ACHN (cell line): Measurements from ENCODE around the gene PLCD3.

Experiments
- DNase-seq: peaks from one replicate; pipeline ENCODE4 v3.0.0-alpha.2; 2015
- in situ Hi-C: cut with HindIII; loops from 2 replicates; pipeline ENCODE4 v1.10.0; 2017; ENCODE audit warnings: low sequenced_read_pairs, low pct_ligation_motif_present, low pct_unique_long_range_greater_than_20kb

PLCD3 gene

DNA sequence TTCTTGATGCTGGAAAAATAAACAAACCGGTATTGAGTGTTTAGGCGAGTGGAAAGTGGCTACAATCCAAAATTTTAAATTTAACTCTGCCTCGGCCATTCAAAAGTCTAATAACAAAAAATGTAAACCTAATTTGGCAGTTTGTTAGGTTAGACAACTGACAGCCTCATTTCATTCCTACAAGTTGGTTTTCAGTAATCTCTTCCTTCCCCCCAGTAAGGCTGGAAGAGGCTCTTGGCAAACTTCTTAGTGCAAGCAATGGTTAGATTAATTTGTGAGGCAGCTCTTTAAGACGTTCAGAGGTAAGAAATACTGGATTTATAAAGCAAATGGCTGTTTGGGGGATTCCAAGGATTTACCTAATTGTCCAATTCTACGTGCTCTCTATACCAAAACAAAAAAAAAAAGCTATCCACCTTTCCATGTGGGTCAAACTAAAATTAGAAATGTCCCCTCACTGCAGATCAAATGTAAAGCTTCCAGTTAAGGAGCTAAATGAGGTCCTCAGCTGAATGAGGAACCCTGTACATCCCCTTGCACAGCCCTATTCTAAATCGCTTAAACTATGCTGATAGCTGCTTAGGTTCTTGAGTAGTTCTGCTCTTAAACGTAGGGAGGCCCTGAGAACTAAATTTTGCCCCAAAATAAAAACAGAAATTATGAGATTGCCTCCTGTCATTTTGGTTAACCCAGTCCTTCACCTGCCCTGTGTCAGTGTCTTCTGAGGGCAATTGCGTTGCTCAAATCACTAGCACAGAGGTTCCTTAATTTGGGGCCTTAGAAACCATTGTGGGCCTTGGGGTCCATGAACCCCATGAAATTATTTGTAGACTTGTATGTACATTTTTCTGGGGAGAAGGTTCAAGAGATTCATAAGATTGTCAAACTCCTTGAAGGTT lies 18.8 kb upstream of the PLCD3 start:
- peak; percentile 22 for DNase-seq
- in situ Hi-C loops = no loop called here

DNA sequence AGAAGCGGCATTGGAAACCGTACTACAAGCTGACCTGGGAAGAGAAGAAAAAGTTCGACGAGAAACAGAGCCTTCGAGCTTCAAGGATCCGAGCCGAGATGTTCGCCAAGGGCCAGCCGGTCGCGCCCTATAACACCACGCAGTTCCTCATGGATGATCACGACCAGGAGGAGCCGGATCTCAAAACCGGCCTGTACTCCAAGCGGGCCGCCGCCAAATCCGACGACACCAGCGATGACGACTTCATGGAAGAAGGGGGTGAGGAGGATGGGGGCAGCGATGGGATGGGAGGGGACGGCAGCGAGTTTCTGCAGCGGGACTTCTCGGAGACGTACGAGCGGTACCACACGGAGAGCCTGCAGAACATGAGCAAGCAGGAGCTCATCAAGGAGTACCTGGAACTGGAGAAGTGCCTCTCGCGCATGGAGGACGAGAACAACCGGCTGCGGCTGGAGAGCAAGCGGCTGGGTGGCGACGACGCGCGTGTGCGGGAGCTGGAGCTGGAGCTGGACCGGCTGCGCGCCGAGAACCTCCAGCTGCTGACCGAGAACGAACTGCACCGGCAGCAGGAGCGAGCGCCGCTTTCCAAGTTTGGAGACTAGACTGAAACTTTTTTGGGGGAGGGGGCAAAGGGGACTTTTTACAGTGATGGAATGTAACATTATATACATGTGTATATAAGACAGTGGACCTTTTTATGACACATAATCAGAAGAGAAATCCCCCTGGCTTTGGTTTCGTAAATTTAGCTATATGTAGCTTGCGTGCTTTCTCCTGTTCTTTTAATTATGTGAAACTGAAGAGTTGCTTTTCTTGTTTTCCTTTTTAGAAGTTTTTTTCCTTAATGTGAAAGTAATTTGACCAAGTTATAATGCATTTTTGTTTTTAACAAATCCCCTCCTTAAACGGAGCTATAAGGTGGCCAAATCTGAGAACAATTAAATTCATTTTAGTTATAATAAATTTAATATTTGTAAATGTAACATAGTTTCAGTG lies 17.7 kb upstream of the PLCD3 start:
- peak; percentile 71 for DNase-seq
- in situ Hi-C loops = no loop called here

DNA sequence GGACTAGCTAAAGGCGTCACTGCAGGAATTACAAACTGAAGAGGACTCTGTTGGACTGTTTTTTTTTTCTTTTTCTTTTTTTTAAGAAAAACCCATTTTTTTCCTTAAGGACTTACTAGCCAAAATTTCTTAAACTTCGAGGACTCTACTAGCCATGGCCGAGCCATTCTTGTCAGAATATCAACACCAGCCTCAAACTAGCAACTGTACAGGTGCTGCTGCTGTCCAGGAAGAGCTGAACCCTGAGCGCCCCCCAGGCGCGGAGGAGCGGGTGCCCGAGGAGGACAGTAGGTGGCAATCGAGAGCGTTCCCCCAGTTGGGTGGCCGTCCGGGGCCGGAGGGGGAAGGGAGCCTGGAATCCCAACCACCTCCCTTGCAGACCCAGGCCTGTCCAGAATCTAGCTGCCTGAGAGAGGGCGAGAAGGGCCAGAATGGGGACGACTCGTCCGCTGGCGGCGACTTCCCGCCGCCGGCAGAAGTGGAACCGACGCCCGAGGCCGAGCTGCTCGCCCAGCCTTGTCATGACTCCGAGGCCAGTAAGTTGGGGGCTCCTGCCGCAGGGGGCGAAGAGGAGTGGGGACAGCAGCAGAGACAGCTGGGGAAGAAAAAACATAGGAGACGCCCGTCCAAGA lies 16.8 kb upstream of the PLCD3 start:
- in situ Hi-C loops = no loop called here
- peak; percentile 88 for DNase-seq

DNA sequence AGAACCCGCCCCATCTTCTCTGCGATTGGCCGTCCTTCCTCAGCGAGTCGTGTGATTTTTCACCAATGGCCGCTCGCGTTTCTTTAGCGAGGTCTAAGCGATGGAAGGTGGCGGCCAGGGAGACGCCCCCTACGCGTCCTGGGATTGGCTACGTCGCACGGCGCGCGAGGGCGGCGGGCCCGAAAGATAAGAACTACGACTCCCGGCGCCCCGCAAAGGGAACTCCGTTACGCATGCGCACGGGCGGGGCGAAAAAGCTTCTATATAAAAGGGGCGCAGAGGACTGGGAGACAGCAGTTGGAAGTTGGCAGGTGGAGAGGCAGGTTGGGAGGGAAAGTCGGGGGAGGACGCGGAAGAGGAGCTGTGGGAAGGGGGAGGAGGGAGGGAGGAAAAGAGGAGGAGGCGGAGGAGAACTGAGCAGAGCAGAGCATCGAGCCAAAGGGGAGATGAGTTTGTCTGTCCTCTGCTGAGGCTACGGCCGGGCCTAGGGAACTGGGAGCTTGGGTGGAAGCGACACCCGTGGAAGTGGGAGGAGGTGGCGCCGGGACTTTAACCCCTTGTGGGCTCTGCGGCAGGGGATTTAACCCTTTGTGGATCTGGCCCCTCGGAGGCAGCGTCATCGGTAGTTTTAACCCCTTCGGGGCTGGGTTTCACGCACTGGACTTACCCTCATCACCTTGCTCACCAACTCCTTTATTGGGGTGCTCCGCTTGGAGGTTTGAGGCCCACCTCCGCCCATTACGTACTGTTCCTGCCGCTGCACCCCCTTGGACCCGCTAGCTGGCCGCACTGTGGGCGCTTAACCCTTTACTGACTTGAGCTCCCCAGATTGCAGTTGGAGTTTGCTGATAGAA lies 16.1 kb upstream of the PLCD3 start, which contains the start of gene HEXIM1:
HEXIM1 (plus strand) TSS at position 293 of the 854 bp plus-strand sequence. CDS start 716 bp downstream, outside the sequence.
- DNase-seq = peak; percentile 100
- in situ Hi-C loops = no loop called here

GRCh38 chr17:45147581-45148182 lies 15.4 kb upstream of the PLCD3 start:
- peak; percentile 96 for DNase-seq
- in situ Hi-C loops = no loop called here

DNA sequence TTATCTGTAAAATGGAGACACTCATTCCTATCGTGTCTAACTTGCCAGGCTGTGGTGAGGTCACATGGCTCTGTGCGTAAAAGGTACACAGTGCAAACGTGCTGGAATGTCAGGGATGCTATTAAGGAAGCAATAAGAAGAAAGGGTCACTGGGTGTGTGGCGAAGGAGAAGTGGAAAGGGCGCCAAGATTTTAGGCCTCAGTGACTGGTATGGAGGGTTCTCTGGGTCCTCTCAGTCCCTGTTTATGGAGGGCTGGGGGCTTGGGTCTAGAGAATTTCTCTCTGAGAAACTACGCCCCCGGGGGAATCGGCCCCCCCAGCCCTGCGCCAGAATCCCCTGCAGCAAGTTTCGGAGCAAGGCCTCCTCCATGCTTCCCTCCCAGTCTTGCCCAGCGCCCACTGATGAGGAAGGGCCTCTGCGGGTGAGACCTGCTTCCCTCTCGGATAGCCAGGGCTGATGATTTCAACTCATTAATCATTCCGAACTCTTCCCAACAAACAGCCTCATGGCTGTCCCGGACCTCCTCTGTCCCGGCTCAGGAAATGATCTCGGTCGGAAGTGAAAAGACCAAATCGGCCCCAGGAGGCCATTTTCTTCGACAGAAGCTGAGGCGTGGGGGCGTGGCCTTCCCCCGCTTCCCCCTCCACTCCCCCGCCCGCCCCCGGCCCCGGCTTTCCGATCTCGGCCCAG lies 14.7 kb upstream of the PLCD3 start:
- DNase-seq = peak; percentile 81
- in situ Hi-C loops = no loop called here

GRCh38 chr17:45146592-45146889 lies 14.2 kb upstream of the PLCD3 start:
- in situ Hi-C loops = no loop called here
- no peak for DNase-seq

DNA sequence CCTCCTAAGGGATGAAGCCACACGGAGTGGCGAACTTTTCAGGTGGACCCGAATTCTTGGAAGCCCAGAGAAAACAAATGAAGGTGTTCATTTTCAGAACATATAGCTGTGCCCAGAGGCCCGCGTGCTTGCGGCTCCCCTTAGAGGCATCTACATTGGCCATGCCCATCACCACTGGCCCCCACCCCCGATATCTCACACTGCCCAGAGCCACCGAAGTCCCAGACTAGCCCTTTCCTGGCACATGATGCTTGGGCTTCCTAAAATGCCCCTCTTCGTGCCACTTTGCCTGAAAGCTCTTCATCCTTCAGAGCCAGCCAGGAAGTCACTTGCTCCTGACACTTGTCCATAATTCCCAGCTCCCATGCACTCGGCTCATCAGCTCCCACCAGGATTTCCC lies 13.9 kb upstream of the PLCD3 start:
- in situ Hi-C loops = no loop called here

GRCh38 chr17:45145035-45145389 lies 12.7 kb upstream of the PLCD3 start:
- in situ Hi-C loops = no loop called here

More for the DNA sequence above, 13.9 kb upstream of the PLCD3 start:
- no peak for DNase-seq

GRCh38 chr17:45144199-45145034 lies 12.1 kb upstream of the PLCD3 start:
- in situ Hi-C loops = no loop called here
- DNase-seq = no peak

More at GRCh38 chr17:45145035-45145389, 12.7 kb upstream of the PLCD3 start:
- DNase-seq = no peak

- no peak for DNase-seq
- in situ Hi-C loops = no loop called here
Measured at GRCh38 chr17:45143767-45144198, 11.5 kb upstream of the PLCD3 start.

- no peak for DNase-seq
- in situ Hi-C loops = no loop called here
Measured at GRCh38 chr17:45143094-45143670, 10.9 kb upstream of the PLCD3 start.

GRCh38 chr17:45139533-45139920 lies 7.2 kb upstream of the PLCD3 start:
- no peak for DNase-seq
- in situ Hi-C loops = no loop called here

DNA sequence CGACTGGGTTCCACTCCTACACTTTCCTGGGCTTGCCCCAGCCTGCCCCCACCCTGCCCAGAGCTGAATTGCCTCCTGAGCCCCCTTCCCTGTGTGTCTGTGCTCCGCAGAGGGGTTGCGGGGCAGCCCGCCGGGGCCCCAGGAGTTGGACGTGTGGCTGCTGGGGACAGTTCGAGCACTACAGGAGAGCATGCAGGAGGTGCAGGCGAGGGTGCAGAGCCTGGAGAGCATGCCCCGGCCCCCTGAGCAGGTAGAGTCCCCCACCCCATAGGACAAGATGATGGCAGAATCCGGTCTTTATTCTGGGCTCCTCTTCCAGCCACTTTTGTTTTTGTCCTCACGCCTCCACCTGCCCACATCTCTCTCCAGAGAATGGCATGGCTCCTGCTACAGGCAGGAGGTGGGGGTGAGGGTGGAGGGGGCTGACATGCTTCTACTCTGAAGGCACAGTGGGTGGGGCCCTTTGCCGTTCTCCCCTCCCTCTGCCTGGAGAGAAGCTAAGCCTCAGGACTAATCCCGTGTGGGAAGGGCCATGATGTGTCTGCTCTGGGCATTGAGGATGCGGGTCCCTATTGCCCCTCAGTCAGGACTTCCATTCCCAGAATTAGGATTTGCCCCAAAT lies 6.7 kb upstream of the PLCD3 start:
- in situ Hi-C loops = no loop called here
- DNase-seq = no peak

DNA sequence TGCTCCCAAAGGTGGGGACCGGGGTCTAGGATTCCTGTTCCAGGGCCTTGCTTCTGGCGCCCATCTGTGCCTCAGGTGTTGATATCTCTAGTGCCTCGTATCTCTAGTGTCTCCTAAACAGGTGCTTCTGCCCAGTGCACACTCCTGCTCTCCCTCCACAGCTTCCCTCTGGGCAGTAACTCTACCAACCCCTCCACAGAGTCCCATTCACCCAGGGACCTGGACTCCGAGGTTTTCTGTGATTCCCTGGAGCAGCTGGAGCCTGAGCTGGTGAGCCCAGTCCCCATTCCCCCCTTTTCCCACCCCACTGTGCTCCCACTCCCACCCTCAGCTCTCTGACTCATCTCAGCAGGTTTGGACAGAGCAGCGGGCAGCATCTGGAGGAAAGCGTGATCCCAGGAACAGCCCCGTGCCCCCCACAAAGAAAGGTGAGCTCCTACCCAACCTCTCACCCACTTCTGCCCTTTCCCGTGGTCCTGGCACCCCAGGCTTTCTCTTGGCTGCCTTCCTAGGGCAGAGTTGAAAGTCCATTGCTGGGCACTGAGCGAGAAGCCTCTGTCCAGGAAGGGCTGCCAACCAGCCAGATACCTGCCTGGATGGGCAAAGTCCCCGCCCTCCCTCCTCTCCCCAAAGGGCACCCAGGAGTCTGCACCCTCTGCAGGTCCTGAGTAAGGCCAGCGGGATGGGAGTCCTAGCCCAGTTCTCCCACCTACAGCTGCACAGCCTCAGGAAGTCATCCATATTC lies 5.4 kb upstream of the PLCD3 start:
- DNase-seq = no peak
- in situ Hi-C loops = no loop called here
